Activated gamma-delta T cell treated with anti-CD3 and anti-CD28 coated beads, Interleukin-2, amount 50 U/mL, for 16 hours (primary cell): ENCODE data around the gene PDPN.

Experiments used
- DNase-seq: peaks from one replicate; pipeline ENCODE4 v3.0.0-alpha.2; 2020; ENCODE audit warnings: low read depth

PDPN gene

GRCh38 chr1:13617773-13618172 is 34.1 kb downstream of the PDPN start:
- DNase-seq, result no peak

- DNase-seq, result no peak
Observed at GRCh38 chr1:13618483-13618882, 34.9 kb downstream of the PDPN start.

GRCh38 chr1:13619909-13620308 is 36.3 kb downstream of the PDPN start:
- no peak for DNase-seq

- no peak for DNase-seq
Observed at GRCh38 chr1:13620825-13621224, 37.2 kb downstream of the PDPN start.

GRCh38 chr1:13622446-13622845 is 38.8 kb downstream of the PDPN start:
- no peak for DNase-seq

- DNase-seq, result no peak
Observed at GRCh38 chr1:13623021-13623637, 39.5 kb downstream of the PDPN start.

- DNase-seq, result no peak
Observed at GRCh38 chr1:13624526-13624925, 40.9 kb downstream of the PDPN start.

GRCh38 chr1:13627127-13627526 is 43.5 kb downstream of the PDPN start:
- DNase-seq, result no peak

- DNase-seq, result no peak
Observed at GRCh38 chr1:13628218-13628617, 44.6 kb downstream of the PDPN start.

- no peak for DNase-seq
Observed at GRCh38 chr1:13628711-13629110, 45.1 kb downstream of the PDPN start.

GRCh38 chr1:13642306-13643004 is 58.8 kb downstream of the PDPN start:
- no peak for DNase-seq

- DNase-seq, result no peak
Observed at GRCh38 chr1:13643017-13643416, 59.4 kb downstream of the PDPN start.

- DNase-seq, result no peak
Observed at GRCh38 chr1:13646521-13646920, 62.9 kb downstream of the PDPN start.

- no peak for DNase-seq
Observed at GRCh38 chr1:13651279-13651678, 67.6 kb downstream of the PDPN start.

GRCh38 chr1:13652238-13652637 is 68.6 kb downstream of the PDPN start:
- no peak for DNase-seq

- DNase-seq, result no peak
Observed at GRCh38 chr1:13661539-13661938, 77.9 kb downstream of the PDPN start.

- no peak for DNase-seq
Observed at GRCh38 chr1:13662493-13662892, 78.9 kb downstream of the PDPN start.

GRCh38 chr1:13663969-13664368 is 80.3 kb downstream of the PDPN start:
- DNase-seq, result no peak

GRCh38 chr1:13664451-13664850 is 80.8 kb downstream of the PDPN start:
- no peak for DNase-seq

GRCh38 chr1:13666317-13666716 is 82.7 kb downstream of the PDPN start:
- no peak for DNase-seq
